DMS 273 (cell line): ENCODE results near the gene CNIH3.
A peak's percentile ranks its signal among the peaks of the same experiment; 100 is the strongest.

Source experiments
- DNase-seq: peaks from one replicate; lab custom pipeline; 2025; ENCODE audit not compliant: unreplicated experiment; lab: John Stamatoyannopoulos, UW

Gene CNIH3

DNA sequence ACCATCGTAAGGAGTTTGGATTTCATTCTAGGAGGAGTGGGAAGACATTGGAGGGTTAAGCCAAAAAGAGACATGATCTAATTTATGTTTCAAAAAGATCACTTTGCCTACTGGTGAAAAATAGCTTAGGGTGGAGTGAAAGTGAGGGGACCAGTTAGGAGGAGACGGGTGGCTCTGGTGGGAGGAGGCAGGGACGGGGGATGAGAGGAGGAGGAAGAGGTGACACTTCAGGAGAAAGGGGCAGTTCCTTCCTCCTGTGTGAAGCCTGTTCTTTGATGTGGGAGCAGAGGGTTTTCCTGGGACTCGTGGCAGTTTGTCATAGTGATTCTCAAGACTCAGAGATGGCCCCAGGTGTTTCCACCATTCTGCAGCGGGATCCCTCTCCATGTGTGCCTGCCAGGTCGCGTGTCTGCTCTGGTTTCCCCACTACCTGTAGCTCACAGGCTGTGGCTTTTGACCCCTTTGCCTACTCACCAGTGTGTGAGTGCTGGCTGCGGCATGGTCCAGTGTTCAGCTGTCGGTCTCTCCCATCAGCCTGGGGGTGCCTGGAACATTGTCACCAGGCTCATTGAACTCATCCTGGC lies 102.4 kb downstream of the CNIH3 start:
- no peak for DNase-seq

DNA sequence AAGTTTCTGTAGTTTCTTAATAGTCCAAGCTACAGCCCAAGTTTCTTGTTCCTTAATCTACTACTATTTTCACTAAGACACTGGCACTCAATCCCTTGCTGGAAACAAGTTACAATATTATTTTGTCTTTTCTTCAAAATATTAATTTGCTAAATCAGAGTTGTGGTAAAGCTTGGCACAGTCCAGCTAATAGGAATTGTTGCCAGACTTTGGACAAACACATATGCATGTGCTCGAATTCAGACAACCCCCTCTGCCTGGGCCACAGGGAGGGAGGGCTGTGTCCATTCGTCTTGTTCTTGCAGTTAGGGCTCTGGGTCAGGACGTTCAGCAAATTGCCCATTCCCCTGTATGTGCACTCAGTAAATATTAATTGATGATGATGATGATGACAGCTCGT lies 103.6 kb downstream of the CNIH3 start:
- no peak for DNase-seq

DNA sequence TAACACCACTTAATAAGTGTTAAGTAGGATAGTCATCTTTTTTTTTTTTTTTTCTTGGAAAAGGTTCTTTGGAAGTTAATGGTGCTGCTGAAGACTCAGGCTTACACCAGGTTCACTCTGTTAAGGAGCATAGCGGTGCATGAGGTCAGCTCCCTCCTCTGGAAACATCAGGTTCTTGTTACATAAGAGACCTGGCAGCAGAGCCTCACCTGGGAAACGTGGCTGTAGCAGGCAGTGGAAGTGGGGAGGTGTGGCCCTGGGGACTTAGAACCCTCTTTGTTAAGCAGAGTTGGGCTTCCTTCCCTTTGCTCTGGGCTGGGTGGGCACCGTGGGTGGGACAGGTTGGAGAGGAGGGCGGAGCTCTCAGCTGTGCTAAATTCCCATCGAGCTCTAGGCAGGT lies 104.1 kb downstream of the CNIH3 start:
- DNase-seq: no peak

- DNase-seq: no peak
Measured at GRCh38 chr1:224721000-224721399, 104.9 kb downstream of the CNIH3 start.

DNA sequence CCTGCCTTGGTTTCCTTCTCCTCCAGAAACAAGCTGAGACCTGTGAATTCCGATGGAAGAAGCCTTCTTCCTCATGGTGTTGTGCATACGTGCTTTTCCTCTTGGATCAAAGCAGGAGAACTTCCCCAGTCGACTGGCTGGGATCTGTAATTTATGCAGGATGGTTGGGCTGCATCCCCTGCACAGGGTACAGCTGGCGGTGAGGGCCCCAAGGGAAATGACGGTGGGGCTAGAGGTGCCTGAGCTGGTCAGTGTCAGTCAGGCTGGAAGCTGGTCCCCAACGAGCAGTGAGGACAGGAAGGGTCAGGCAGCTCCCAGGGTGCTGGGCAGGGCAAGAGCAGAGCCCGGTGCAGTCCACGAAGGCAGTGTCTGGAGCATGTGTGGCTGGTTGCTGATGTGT lies 106.7 kb downstream of the CNIH3 start:
- no peak for DNase-seq

DNA sequence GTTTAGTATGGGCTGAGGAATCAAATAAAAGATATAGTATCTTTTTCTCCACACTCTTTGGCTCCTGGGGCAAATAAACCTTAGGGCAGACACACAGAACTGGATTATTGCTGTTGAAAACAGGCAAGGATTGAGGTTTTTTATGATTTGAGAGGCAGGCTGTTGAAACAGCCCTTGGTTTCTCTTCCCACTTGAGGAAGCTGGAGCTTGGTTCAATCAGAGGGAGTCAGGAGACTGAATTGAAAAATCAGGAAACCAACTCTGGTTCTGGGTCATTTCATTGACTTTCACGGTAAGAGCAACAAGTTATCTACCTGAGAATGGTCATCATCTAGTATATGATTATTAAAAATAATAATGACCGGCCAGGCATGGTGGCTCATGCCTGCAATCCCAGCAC lies 108.4 kb downstream of the CNIH3 start:
- no peak for DNase-seq

DNA sequence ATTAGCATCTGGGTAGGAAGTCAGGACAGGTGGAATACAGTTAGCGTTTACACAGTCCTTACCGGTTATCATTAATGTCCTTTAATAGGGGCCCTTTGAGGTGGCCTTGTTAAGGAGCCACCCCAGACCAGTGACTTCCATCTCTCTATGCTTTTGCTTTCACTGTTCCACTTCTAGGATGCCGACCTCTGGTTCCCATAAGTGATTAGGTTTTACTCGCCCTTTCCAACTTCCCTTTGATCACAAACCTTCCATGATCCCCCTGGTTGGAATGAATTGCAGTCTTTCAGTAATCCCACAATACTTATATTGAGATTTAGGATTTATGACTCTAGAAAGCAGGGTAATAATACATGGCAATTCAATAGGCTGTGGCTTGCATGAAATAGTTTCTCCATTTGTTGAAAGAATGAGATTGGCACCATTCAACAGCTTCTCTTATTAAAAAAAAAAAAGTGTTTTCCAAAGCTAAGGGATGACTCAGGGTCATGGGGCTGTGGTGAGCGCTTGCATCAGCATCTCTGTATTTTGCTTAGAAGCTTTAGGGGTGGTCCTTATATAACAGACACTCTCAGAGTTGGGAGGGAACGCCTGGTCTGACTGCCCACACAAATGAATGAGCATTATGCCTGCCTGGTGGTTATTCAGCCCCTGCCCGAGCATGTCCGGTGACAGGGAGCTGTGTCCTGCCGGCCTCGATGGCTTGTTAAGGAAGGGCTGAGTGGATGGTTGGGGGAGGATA lies 110.5 kb downstream of the CNIH3 start:
- DNase-seq: no peak

- DNase-seq: no peak
Measured at GRCh38 chr1:224727351-224728289, 111.5 kb downstream of the CNIH3 start.

DNA sequence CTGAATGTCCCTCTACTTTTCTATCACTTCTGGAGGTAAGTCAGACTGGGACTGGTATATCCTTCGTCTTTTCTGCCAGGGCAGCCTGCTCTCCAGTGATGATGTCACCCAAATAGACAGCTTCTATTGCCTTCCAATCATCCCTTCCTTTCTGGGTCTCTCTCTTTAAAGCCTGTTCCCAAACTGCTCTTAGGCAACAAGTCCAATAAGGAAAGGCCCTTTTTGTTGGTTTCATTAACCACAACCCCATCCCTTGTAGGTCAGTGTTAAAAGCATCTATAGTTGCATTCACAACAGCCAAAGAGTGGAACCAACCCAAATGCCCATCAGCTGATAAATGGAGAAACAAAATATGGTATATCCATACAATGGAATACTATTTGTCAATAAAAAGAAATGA lies 114.4 kb downstream of the CNIH3 start:
- no peak for DNase-seq

DNA sequence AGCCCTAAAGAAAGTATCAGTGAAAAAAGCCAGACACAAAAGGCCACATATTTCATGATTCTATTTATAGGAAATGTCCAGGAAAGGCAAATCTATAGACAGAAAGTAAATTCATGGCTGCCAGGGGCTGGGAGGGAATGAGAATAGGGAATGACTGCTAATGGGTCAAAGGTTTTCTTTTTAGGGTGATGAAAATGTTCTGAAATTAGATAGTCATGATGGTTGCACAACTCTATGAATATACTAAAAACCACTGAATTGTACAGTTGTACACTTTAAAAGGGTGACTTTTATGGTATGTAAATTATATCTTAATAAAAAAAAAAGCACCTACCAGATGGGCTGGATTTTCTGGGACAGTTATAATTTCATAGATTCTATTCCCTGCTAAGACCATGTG lies 114.8 kb downstream of the CNIH3 start:
- no peak for DNase-seq

DNA sequence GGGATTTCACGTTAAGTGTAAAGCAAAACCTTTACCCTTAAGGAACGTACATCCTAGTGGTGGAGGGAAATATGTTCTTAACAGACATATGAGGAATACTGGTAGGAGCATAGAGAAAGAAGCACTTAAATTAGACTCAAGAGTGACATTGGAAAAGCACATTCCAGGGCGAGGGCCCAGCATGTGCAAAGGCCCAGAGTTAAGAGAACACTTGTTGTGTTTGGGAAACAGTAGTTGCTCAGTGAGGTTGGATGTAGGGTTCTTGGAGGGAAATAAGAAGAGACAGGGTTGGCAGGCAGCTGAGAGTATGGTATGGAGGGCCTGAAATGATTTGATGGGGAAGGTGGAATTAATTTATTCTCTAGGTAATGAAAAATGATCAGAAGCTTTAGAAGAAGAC lies 115.5 kb downstream of the CNIH3 start:
- DNase-seq: no peak

DNA sequence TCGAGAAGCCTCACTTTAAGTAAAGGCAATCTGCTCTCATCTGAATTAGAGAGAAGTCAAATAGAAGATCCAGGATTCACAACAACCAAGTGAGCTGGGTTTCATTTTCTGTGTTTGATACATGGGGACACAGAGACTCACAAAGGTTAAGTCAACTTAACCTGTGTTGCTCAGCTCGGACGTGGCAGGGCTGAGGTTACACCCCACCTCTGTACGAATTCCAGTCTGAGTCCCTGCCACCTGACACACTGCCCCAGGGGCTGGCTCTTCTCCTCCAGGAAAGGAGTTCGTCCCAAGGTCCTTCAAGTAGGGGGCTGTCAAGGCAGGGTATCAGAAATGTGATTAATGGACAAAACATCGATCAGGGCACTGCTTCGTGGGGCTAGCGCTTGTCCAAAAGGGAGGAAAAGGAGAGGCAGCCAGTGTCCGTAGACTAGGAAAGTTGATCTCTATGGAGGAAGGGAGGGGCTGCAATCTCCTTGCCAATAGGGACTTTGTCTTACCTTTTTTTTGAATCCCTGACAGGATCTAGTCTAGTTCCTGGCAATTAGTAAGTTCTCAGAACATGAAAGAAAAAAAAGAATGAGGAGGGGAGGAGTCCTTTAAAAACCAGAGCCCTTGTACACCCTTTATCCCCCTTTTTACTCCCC lies 116.4 kb downstream of the CNIH3 start:
- no peak for DNase-seq

DNA sequence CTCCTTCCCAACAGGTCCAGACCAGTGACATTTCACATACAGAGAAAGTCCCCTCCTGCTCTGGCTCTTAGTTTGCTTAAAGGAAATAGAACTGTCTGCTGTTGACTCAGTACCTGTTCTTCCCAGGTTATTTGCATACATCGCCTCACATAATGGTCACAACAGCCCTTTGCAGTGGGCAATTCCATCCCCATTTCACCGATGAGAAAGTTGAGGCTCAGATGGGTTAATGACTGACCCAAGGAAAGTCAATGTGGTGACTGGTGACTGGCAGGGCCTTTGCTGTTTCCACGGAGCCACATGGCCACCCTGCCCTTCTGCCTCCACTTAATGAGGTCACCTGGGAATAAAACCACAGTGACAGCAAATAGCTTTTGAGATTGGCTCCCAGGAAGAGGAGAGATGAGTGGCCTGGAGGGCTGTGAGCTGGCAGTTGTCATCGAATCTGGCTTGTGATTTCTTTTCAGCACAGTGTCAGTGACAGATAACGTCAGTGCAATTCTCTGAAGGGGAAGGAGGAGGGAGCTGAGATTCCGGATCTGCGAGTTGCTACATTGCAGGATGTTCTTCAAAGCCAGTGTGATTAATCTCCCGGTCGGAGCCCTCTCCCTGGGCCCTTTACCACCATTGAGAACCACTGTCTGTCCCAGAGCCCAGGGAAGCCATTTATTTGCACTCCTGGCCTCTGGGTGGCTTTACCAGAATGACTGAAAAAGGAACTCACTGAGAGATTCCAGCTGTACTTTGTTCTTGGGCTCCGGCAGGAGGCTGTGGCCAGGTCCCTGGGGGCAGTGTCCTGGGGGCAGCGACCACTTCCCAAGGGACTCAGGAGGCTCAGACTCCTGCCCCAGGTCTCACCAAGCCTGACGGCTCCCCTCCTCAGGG lies 117.2 kb downstream of the CNIH3 start:
- DNase-seq: no peak

GRCh38 chr1:224734261-224734935 lies 118.3 kb downstream of the CNIH3 start:
- peak; percentile 24 for DNase-seq

GRCh38 chr1:224735159-224735558 lies 119.0 kb downstream of the CNIH3 start:
- no peak for DNase-seq

DNA sequence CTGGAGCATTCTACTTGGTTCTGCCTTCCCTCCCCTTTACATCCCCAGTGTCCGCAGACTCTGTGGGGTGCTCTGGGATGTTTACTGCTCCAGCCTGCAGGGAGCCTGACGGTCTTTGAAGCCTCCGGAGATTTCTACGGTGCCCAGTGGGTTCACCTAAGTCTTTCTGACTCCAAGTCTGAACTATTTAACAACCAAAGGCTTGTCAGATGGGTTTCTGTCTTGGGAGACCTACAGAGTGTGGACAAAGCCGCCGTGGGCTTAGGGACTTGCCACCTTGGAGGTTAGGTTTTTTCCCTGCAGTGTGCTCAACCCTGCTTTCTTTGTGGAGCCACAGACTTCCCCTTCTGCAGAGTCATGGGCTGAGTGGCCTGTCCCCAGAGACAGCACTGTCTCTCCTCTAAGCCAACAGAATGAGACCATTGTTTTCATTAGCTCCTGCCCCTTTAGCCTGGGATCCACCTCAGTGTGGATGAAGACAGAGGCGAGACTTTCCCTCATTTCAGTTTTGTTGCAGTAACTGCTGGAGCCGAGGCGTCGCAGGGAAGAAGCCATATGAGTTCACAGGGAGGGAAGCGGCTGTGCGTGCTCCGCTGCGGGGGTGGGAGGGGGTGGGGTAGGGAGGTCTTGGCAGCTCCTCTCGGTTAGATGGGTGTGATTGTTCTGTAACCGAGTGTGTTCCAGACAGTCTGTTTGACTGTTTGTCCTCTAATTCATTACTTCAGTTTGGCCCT lies 120.7 kb downstream of the CNIH3 start:
- DNase-seq: no peak

GRCh38 chr1:224737353-224737727 lies 121.2 kb downstream of the CNIH3 start:
- no peak for DNase-seq

- DNase-seq: no peak
Measured at GRCh38 chr1:224739303-224739996, 123.3 kb downstream of the CNIH3 start.
